ENCODE measurements around the gene NDST4.

DNA sequence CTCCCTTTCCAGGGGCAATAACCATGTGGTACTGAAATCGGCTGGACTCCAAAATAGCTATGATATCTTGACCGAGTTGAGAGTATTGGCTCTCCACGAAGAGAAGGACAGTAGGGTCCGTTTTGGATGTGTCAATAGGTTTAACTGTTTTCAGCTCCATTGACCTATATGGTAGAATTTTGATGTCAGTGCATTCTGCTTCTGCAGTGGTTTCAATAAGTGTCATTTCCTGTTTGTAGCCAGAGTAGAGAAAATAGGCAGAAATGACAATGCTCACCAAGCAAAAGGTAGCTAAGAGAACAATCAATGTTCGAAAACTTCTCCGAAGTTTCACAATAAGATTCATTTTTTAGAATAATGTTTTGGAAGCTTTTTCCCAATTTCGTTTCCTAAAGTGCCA is 36.7 kb downstream of the NDST4 start:
- TF ChIP-seq, protein P1, sequence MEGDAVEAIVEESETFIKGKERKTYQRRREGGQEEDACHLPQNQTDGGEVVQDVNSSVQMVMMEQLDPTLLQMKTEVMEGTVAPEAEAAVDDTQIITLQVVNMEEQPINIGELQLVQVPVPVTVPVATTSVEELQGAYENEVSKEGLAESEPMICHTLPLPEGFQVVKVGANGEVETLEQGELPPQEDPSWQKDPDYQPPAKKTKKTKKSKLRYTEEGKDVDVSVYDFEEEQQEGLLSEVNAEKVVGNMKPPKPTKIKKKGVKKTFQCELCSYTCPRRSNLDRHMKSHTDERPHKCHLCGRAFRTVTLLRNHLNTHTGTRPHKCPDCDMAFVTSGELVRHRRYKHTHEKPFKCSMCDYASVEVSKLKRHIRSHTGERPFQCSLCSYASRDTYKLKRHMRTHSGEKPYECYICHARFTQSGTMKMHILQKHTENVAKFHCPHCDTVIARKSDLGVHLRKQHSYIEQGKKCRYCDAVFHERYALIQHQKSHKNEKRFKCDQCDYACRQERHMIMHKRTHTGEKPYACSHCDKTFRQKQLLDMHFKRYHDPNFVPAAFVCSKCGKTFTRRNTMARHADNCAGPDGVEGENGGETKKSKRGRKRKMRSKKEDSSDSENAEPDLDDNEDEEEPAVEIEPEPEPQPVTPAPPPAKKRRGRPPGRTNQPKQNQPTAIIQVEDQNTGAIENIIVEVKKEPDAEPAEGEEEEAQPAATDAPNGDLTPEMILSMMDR (IDR thresholded peaks at IDR 0.05 in 8 of 11, conservative IDR thresholded peaks at IDR 0.05 in 3 of 11): no peak
- no peak for TF ChIP-seq POLR2AphosphoS5 (IDR thresholded peaks at IDR 0.05)

Data from spleen (tissue), 7 donors.